Cardiac septum (tissue), 1 donor: ENCODE data around the gene HLA-DPA1. TPM values are rescaled to one million over a fixed set of nuclear protein-coding genes. Genes with fewer than 3 reads are reported as not detected.
"Not testable (repeated sequence)": the region's sequence is repeated elsewhere in the genome, so short reads cannot be mapped to it uniquely, and the experiment has no call there.

Source experiments
- DNase-seq: peaks from one replicate; pipeline ENCODE4 v3.0.0-alpha.2; 2020; ENCODE audit warnings: low spot score
- intact Hi-C: fragments of 100-400 bp; cut with DNase I; formaldehyde crosslinking; loops from one replicate; pipeline ENCODE4 v1.14.0; 2022
- long read RNA-seq: library from polyadenylated mRNA; unstranded; transcript quantifications from one replicate; pipeline ENCODE4 v2.0.0, GENCODE V29; 2021
- total RNA-seq: library from RNA; stranded (reverse); fragmentation: NEBNext Ultra II Directional; extraction: Animal tissue kit (Norgen Biotek cat#: 25700); gene quantifications from one replicate; pipeline ENCODE4 v1.2.1, GENCODE V29; 2021
- donor health status: DM: no; HTN: no; CAD: no.

HLA-DPA1 gene
- total RNA-seq: 35.8 TPM
- long read RNA-seq, partial matches to known transcripts: 21 of 22 reads
- long read RNA-seq, other reads (novel, unspliced or antisense): 1 of 22 reads

DNA sequence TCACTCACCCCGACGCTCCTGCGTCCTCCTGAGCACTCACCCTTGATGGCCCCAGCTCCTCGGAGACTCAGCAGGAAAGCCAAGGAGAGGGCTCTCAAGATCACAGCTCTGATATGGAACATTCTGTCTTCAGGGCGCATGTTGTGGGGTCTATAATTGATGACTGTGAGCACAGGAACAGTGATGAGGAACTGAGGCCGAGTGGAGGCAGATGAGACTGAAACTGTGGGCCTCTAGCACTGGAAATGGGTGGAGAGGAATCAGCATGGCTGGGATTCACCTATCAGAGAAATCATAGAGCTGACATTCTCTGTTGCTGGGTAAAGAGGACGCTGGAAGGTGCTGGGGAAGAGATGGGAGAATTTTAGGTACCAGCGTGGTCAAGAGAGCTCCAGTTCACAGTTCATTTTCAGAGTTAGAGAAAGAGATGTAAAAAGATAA is at the start of gene HLA-DPA1:
HLA-DPA1 (minus strand) TSS at position 219 of the 441 bp plus-strand sequence.
- intact Hi-C loops: no loop called here
- no peak for DNase-seq

DNA sequence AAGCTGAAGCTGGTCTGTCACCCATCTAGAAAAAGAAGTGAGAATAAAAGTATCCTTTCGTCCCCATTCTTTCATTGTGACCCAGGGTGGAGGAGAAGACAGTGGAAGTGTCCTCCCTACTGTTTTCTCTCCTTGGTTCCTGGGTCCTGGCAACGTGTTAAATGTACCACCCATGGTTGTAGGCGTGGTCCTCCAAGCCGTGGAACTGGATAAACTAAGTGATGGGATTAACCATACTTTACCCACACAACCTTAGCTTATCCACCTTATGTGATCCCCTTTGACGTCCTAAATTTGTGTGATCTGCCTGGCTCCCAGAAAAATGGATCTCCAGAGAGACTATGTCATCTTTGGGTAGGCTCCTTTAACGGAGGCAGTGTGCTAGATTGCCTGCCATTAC is 49.7 kb upstream of the HLA-DPA1 start:
- DNase-seq: no peak
- intact Hi-C loops: no loop called here

GRCh38 chr6:33120001-33120400 is 46.6 kb upstream of the HLA-DPA1 start:
- no peak for DNase-seq
- intact Hi-C loops: no loop called here

DNA sequence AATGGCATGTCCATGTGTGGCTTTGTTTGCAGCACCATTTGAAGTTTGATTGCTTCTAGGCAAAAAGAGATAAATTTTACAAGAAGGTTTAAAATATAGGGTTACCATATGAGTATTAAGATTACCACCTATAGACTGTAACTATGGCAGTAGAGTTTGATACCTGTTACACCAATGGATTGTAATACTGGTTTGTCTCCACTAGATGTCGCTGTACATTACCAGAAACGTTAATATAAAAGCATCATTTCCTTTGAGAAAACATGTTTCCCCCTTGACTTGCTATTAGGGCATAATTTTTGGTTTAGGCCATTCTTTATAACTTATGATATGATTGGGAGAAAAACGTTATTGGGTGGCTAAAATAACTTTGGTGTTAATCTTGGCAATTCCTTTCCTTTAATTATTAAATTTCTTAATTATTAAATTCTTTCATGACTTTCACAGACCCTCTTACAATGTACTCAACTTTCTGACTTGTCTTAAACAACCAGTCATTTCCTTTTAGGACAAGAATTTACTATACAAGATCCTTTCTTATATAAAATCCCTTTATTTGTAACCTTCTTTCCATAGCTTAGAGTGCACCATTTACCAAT is 45.2 kb upstream of the HLA-DPA1 start:
- intact Hi-C loops: loop anchor here (2.0 kb wide), 1 partner anchor 130 kb away; no protein-coding TSS in a partner anchor
- no peak for DNase-seq

- intact Hi-C loops: loop anchor here (2.0 kb wide), 1 partner anchor 131 kb away; no protein-coding TSS in a partner anchor
- no peak for DNase-seq
Observed at GRCh38 chr6:33117811-33118277, 44.4 kb upstream of the HLA-DPA1 start.

DNA sequence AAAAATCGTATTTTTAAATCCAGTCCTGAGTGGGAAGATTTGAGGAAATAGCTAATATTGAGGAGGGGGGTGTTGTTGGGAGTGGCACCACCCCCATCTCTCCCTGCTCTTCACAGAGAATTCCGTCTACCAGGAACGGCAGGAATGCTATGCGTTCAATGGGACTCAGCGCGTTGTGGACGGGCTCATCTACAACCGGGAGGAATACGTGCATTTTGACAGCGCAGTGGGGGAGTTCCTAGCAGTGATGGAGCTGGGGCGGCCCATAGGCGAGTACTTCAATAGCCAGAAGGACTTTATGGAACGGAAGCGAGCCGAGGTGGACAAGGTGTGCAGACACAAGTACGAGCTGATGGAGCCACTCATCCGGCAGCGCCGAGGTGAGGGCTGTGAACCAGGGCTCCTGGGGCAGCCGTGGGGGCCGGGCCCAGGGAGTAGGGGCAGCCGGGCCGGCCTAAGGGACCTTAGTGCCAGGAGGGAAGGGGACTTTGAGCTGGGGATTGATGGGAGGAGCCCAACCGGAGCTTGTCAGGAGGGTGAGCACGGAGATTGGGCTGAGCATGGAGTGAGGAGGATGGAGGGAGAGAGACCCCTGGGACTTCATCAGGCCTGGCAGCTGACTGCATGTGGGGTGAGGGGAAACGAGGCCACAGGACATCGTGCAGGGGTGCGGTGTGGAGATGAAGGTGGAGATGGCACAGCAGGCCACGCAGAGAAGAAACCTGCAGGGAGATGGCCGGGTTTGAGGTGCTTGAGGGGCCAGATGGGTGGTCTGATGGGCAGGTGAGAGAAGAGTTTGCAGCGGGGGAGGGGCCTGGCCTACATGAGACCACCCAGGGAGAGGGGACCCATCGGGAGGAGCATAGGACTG is 43.6 kb upstream of the HLA-DPA1 start:
- no peak for DNase-seq
- intact Hi-C loops: no loop called here

- no peak for DNase-seq
- intact Hi-C loops: no loop called here
Observed at GRCh38 chr6:33116417-33116816, 43.0 kb upstream of the HLA-DPA1 start.

- intact Hi-C loops: no loop called here
- no peak for DNase-seq
Observed at GRCh38 chr6:33114406-33114805, 41.0 kb upstream of the HLA-DPA1 start.

- no peak for DNase-seq
- intact Hi-C loops: no loop called here
Observed at GRCh38 chr6:33113755-33114154, 40.3 kb upstream of the HLA-DPA1 start.

DNA sequence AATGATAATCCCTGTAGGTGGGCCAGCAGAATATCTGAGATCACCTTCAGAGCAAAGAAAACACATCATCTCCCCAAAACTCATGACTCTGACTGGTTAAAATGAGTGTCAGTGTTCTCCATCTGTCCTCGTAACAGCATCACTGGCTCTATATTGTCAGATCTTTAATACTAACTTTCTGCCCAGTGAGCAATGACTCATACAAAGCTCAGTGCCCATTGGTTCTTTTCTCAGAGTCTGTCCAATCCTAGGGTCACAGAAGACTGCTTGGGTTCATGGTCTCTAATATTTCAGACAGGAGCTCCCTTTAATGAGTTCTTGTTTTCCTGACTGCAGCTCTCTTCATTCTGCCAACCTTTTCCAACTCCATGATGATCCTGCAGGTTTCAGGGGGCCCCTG is 38.7 kb upstream of the HLA-DPA1 start:
- DNase-seq: no peak
- intact Hi-C loops: no loop called here

DNA sequence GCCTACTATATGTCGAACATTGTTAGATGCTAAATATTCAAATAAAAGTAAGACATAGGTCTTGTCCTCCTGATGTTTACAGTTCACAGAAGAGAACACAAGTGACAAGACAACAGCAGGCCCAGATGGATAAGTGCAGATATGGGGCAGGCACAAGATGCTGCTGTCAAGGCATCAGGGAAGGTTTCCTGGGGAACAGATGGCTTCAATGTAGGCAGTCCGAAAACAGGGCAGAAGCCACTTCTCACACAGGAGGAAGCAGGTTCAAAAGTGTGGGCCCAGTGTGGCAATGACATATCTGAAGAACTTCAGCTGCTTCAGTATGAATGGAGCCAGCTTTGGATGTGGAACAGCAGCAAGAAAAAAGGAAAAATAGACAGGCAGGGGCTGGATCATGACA is 34.9 kb upstream of the HLA-DPA1 start:
- intact Hi-C loops: no loop called here
- DNase-seq: no peak

GRCh38 chr6:33107641-33108040 is 34.2 kb upstream of the HLA-DPA1 start:
- intact Hi-C loops: no loop called here
- no peak for DNase-seq

- no peak for DNase-seq
- intact Hi-C loops: no loop called here
Observed at GRCh38 chr6:33105916-33106871, 32.7 kb upstream of the HLA-DPA1 start.

- intact Hi-C loops: no loop called here
- DNase-seq: no peak
Observed at GRCh38 chr6:33105386-33105785, 31.9 kb upstream of the HLA-DPA1 start.

DNA sequence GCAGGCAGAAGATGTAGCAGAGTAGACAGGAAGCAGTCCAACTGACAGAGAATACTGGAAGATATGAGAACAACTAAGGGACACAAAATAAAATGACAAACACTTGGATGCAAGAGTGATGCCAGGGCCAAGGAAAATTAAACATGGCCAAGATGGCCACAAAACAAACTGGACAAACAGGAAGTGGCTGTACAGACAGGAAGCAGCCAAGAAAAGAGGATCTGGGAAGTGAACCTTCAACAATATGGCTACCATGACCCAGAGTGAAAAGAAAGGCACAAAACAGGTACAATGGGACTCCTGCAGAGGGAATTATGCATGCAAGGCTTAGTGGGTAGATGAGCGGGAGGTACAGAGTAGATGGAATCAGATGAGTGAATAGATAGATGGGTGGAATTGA is 31.4 kb upstream of the HLA-DPA1 start:
- intact Hi-C loops: no loop called here
- DNase-seq: no peak

DNA sequence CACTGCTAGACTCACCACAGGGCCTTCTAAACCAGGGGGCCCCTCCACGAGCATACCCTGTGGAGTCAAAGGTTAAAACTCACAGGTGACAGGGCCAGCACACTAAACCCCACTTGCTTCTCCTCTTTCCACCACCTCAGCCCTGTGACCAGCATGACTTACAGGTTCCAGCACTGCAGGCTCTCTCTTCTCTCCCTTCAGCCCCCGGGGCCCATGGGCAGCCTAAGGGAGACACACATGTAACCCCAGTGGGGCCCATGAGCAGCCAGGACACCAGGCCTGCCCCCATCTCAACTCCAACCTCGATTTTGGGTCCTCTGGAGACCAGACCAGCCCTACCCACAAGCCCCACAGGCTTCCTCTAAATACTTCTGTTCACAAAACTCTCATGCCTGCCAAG is 30.3 kb upstream of the HLA-DPA1 start:
- no peak for DNase-seq
- intact Hi-C loops: no loop called here

DNA sequence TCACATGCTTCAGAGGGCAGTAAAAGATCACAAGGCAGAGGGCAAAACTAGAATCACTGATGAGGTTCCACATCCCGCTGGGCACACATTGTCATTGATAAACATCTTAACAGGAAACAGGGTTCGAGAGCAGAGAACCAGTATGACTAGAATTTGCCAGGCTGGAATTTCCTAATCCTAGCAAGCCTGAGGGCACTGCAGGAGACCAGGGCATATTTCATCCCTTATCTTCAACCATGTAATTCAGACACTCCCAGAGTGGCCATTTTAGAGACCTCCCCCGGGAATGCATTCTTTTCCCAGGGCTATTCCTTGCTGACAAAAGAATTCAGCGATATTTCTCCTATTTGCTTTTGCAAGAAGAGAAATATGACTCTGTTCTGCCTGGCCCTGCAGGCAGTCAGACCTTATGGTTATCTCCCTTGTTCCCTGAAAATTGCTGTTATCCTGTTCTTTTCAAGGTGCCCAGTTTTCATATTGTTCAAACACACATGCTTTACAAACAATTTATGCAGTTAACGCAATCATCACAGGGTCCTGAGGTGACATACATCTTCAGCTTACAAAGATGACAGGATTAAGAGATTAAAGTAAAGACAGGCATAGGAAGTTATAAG is 27.8 kb upstream of the HLA-DPA1 start:
- DNase-seq, intact Hi-C loops: not testable (repeated sequence)

GRCh38 chr6:33095681-33096080 is 22.2 kb upstream of the HLA-DPA1 start:
- intact Hi-C loops: no loop called here
- no peak for DNase-seq

GRCh38 chr6:33093855-33094254 is 20.4 kb upstream of the HLA-DPA1 start:
- DNase-seq: no peak
- intact Hi-C loops: no loop called here
